Gastrocnemius medialis (tissue), 4 donors: ENCODE results near the gene TPRX1. TPM values are rescaled to one million over a fixed set of nuclear protein-coding genes. Genes with fewer than 3 reads are reported as not detected.
"Not testable (repeated sequence)": the region's sequence is repeated elsewhere in the genome, so short reads cannot be mapped to it uniquely, and the experiment has no call there.

Experiments
- ATAC-seq, 2 donors: fragments of 150-250 bp; one replicate each; pipeline ENCODE4 v1.9.1; 2016
- DNase-seq, 2 donors: peaks; one replicate each; pipeline ENCODE4 v3.0.0-alpha.2; 2019
- H3K27ac ChIP-seq, 4 donors: fragments of 200-600 bp; sonication (generic); 1 replicate in 1 of 4; 2 replicates in 3 of 4; pipeline ENCODE4 v1.5.1; 2016 to 2018; ENCODE audit warnings: mild to moderate bottlenecking in 2 of 4, moderate library complexity in 1 of 4
- H3K27me3 ChIP-seq, 3 donors: fragments of 200-600 bp; sonication (generic) in 2 of 3; 1 replicate in 1 of 3; 2 replicates in 2 of 3; pipeline versions ENCODE4 v1.5.1 to v1.6.0; 2016 to 2019; ENCODE audit warnings: mild to moderate bottlenecking in 1 of 3, moderate library complexity in 1 of 3
- H3K36me3 ChIP-seq, 2 donors: fragments of 200-600 bp; sonication (generic) in 1 of 2; one replicate each; pipeline ENCODE4 v1.5.1; 2017 to 2018
- H3K4me1 ChIP-seq, 2 donors: fragments of 200-600 bp; sonication (generic) in 1 of 2; one replicate each; pipeline ENCODE4 v1.5.1; 2016 to 2017; ENCODE audit warnings: mild to moderate bottlenecking in 2 of 2
- H3K4me3 ChIP-seq, 4 donors: fragments of 200-600 bp; sonication (generic) in 3 of 4; 1 replicate in 1 of 4; 2 replicates in 3 of 4; pipeline ENCODE4 v1.5.1; 2016 to 2019; ENCODE audit warnings: mild to moderate bottlenecking in 2 of 4
- H3K9me3 ChIP-seq, 3 donors: fragments of 200-600 bp; sonication (generic) in 2 of 3; 1 replicate in 1 of 3; 2 replicates in 2 of 3; pipeline ENCODE4 v1.5.1; 2016 to 2019
- POLR2A ChIP-seq, 2 donors: fragments of 450-650 bp; IDR thresholded peaks; one replicate each; pipeline ENCODE4 v1.6.1; 2017; ENCODE audit warnings: antibody characterized with exemption in 2 of 2, mild to moderate bottlenecking in 2 of 2, moderate library complexity in 2 of 2
- in situ Hi-C, 4 donors: fragments of 200-750 bp; cut with MboI; loops; one replicate each; pipeline versions ENCODE4 v1.15.0 to v1.8.0; 2017; ENCODE audit warnings: low sequenced_read_pairs in 4 of 4
- intact Hi-C: fragments of 100-400 bp; cut with DNase I; formaldehyde crosslinking; loops from one replicate; pipeline ENCODE4 v1.15.1; 2023; ENCODE audit warnings: low total_unique reads
- total RNA-seq, 4 donors: library from RNA; depleted of rRNA; stranded (reverse); fragments of >200 nt; gene quantifications; one replicate each; pipeline versions ENCODE4 v1.1.0 to v1.2.3, GENCODE V29; 2016
- TF ChIP-seq, protein P1 (sequence below), 5 experiments: fragments of 450-650 bp in 3 of 5; fragments of 200-600 bp in 2 of 5; sonication (generic) in 2 of 5; IDR thresholded peaks in 4 of 5; conservative IDR thresholded peaks in 1 of 5; 1 replicate in 4 of 5; 2 replicates in 1 of 5; pipeline ENCODE4 v1.5.1; 2016 to 2019; ENCODE audit warnings: antibody characterized with exemption in 5 of 5, mild to moderate bottlenecking in 3 of 5, moderate library complexity in 3 of 5

Gene TPRX1
- total RNA-seq, 4 donors from 2014 or later, result not detected

DNA sequence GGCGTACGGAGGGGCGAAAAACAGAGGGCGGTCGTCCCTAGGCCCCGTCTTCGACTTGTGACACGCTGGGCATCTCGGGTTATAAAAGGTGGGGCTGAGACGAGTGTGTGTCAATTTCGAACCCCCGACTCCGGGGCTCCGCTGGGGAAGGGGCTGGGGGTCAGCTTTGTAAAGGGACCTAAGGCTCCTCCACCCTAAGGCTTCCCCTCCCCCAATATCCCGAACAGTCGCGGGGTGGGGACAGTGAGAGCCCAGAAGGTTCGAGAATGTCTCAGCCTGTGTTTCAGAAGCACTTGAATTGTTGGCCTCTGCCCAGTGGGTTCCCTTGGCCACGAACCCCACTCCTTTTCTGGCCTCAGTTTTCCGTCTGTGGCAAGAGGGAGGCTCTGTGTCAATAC is 25.4 kb downstream of the TPRX1 start:
- H3K9me3 ChIP-seq, result no peaks in the 10 kb centered on the region
- in situ Hi-C loops (no loop called here), intact Hi-C loops (loop anchor here (2.0 to 10.0 kb wide), 3 partner anchors 34 to 1986 kb away; partner anchors contain the start of genes AP2A1, BICRA, NOP53 and TSKS)
- no peak for TF ChIP-seq POLR2A (IDR thresholded peaks at IDR 0.05)
- TF ChIP-seq, protein P1, sequence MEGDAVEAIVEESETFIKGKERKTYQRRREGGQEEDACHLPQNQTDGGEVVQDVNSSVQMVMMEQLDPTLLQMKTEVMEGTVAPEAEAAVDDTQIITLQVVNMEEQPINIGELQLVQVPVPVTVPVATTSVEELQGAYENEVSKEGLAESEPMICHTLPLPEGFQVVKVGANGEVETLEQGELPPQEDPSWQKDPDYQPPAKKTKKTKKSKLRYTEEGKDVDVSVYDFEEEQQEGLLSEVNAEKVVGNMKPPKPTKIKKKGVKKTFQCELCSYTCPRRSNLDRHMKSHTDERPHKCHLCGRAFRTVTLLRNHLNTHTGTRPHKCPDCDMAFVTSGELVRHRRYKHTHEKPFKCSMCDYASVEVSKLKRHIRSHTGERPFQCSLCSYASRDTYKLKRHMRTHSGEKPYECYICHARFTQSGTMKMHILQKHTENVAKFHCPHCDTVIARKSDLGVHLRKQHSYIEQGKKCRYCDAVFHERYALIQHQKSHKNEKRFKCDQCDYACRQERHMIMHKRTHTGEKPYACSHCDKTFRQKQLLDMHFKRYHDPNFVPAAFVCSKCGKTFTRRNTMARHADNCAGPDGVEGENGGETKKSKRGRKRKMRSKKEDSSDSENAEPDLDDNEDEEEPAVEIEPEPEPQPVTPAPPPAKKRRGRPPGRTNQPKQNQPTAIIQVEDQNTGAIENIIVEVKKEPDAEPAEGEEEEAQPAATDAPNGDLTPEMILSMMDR (IDR thresholded peaks at IDR 0.05 in 4 of 5, conservative IDR thresholded peaks at IDR 0.05 in 1 of 5), result no peak
- H3K27ac ChIP-seq, result peak overlapping the region; percentile 93 to 99 (median 95)
- H3K36me3 ChIP-seq, result peaks cover 0 to 25% of the 10 kb centered on the region in 2 donors
- H3K4me3 ChIP-seq, result peak overlapping the region; percentile 74 to 98 (median 90)
- H3K4me1 ChIP-seq, result peaks cover 41% of the 10 kb centered on the region in 2 donors
- DNase-seq, result peak; percentile 35 to 75
- ATAC-seq, result peak; percentile 24 to 52
- no peaks in the 10 kb centered on the region for H3K27me3 ChIP-seq

DNA sequence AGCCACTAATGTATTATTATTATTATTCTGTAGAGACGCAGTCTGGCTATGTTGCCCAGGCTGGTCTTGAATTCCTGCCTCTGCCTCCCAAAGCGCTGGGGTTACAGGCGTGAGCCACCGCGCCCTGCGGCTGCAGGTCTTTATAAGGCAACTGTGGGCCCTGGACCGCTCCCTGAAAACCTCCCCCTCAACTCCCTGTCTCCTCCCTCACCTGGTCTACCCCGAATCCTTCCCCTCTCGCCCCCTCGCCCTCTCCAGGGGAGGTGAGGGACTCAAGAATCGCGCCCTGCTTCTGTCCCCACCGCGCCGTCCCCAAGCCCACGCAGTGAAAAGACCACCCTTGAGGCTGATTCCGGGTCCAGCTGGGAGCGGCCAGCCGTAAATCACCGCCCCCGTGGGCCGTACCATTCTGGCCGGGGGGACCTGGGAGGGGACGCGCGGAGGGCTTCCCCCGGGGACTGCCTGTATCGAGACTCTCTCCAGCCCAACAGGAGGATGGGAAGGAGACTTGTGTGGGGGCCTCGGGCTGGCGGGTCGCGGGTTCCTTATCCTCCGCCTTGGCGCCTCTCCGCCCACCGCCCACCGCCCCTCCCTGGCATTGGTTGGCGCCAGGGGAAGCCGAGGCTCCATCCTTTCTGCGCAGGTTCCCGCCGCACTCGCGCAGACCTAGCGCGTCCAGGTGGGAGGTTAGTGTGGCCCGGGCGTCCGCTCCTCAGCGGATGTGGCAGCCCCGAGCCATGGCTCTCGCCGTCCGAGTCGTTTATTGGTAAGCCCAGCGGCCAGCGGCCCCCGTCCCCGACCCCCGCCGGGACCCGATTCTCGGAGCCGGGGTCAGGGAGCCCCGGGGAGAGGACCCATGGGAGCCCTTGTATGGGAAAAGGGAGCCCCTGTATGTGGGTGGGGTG is 26.1 kb downstream of the TPRX1 start, which contains the start of gene SELENOW:
TSS of gene SELENOW (plus strand) at position 655 of the 905 bp plus-strand sequence. CDS start at position 738, 83 bp downstream.
- TF ChIP-seq, protein P1 (IDR thresholded peaks at IDR 0.05 in 4 of 5, conservative IDR thresholded peaks at IDR 0.05 in 1 of 5), result peak in 1 of 5 experiments; percentile 19
- peak; percentile 96 to 98 for TF ChIP-seq POLR2A (IDR thresholded peaks at IDR 0.05)
- peak; percentile 61 to 68 for ATAC-seq

DNA sequence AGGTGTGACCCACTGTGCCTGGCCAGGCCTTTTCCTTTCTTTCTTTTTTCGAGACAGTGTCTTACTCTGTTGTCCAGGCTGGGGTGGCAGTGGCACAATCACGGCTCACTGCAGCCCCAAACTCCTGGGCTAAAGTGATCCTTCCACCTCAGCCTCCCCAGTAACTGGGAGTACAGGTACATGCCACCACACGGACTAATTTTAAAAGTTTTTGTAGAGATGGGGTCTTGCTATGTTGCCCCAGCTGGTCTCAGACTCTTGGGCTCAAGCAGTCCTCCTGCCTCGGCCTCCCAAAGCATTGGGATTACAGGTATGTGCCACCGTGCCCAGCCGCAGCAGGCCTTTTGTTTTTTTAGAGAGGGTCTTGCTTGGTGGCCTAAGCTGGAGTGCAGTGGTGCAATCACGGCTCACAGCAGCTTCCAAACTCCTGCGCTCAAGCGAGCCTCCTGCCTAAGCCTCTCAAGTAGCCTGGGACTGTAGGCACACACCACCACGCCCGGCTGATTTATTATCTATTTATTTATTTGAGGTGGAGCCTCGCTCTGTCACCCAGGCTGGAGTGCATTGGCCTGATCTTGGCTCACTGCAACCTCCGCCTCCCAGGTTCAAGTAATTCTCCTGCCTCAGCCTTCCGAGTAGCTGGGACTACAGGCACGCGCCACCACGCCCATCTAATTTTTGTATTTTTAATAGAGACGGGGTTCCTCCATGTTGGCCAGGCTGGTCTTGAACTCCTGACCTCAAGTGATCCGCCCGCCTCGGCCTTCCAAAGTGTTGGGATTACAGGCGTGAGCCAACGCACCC is 26.9 kb downstream of the TPRX1 start:
- H3K4me1 ChIP-seq, result peaks cover 31 to 37% of the 10 kb centered on the region in 2 donors
- ATAC-seq, DNase-seq, H3K27me3 ChIP-seq, in situ Hi-C loops, H3K9me3 ChIP-seq: not testable (repeated sequence)
- intact Hi-C loops, result loop anchor here (2.0 to 10.0 kb wide), 3 partner anchors 33 to 1987 kb away; partner anchors contain the start of genes AP2A1, BICRA, NOP53 and TSKS
- peak overlapping the region; percentile 74 to 98 (median 90) for H3K4me3 ChIP-seq
- peak overlapping the region; percentile 93 to 99 (median 95) for H3K27ac ChIP-seq
- peaks cover 0 to 14% of the 10 kb centered on the region in 2 donors for H3K36me3 ChIP-seq

More for the DNA sequence above, 26.1 kb downstream of the TPRX1 start, which contains the start of gene SELENOW:
- peaks cover 0 to 19% of the 10 kb centered on the region in 2 donors for H3K36me3 ChIP-seq
- H3K27me3 ChIP-seq, result no peaks in the 10 kb centered on the region
- peak within 1 kb of the TSS; percentile 93 to 99 (median 95) for H3K27ac ChIP-seq
- intact Hi-C loops (loop anchor here (2.0 to 10.0 kb wide), 3 partner anchors 34 to 1986 kb away; partner anchors contain the start of genes AP2A1, BICRA, NOP53 and TSKS), in situ Hi-C loops (no loop called here)
- no peaks in the 10 kb centered on the region for H3K9me3 ChIP-seq
- peak within 1 kb of the TSS; percentile 74 to 98 (median 90) for H3K4me3 ChIP-seq
- DNase-seq, result peak; percentile 48 to 81
- H3K4me1 ChIP-seq, result peaks cover 37 to 41% of the 10 kb centered on the region in 2 donors

DNA sequence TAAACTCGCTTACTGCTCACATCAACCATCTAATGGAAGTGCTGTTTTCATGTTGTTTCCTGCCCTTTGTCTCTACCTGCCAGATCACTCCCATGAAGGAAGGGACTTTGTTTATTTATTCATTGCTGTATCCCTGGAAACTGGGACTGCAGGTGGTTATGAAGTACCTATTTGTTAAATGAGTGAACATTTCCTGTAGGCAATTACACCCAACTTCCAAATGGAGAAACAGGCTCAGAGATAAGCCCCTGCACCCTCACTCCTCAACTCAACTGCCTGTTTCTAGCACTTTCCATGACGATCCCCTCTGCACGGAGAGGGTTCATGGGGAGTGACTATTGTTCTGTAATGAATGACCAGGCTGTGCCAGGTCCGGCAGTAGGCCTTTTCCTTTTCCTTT is 27.8 kb downstream of the TPRX1 start:
- intact Hi-C loops, result loop anchor here (5.0 to 10.0 kb wide), 2 partner anchors 169 to 1988 kb away; partner anchors contain the start of genes AP2A1, BICRA and TSKS
- no peaks in the 10 kb centered on the region for H3K9me3 ChIP-seq
- H3K27me3 ChIP-seq, result no peaks in the 10 kb centered on the region
- peaks cover 0 to 11% of the 10 kb centered on the region in 2 donors for H3K36me3 ChIP-seq
- H3K4me1 ChIP-seq, result peaks cover 23 to 28% of the 10 kb centered on the region in 2 donors
- no peak overlapping the region for H3K4me3 ChIP-seq
- ATAC-seq (no peak), DNase-seq (no peak)
- H3K27ac ChIP-seq, result peak overlapping the region in 1 of 4 donors; percentile 39
- TF ChIP-seq, protein P1 (IDR thresholded peaks at IDR 0.05 in 4 of 5, conservative IDR thresholded peaks at IDR 0.05 in 1 of 5), result no peak
- no peak for TF ChIP-seq POLR2A (IDR thresholded peaks at IDR 0.05)
- in situ Hi-C loops, result no loop called here

DNA sequence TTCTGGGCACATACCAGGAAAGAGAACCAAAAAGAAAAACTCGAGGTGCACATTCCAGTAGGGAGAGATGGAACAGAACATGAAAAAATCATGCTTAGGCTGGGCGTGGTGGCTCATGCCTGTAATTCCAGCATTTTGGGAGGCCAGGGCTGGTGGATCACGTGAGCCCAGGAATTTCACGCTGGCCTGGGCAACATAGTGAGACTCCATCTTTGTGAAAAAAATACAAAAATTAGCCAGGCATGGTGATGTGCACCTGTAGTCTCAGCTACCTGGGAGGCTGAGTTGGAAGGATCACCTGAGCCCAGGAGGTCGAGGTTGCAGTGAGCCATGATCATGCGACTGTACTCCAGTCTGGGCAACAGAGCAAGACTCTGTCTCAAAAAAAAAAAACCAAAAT is 33.1 kb downstream of the TPRX1 start:
- in situ Hi-C loops, ATAC-seq, H3K27me3 ChIP-seq, H3K9me3 ChIP-seq, H3K27ac ChIP-seq, H3K4me3 ChIP-seq, DNase-seq, H3K36me3 ChIP-seq, H3K4me1 ChIP-seq: not testable (repeated sequence)
- intact Hi-C loops, result loop anchor here (10.0 kb wide), 1 partner anchor 1994 kb away; the partner anchor contains the start of genes AP2A1 and TSKS
